IMR-90 (cell line): Measurements from ENCODE around the gene MTLN. TPM values are rescaled to one million over a fixed set of nuclear protein-coding genes. Genes with fewer than 3 reads are reported as not detected.

Source experiments
- ATAC-seq: fragments of 200-7000 bp; cut with Tn5 transposase; 2 replicates; pipeline ENCODE4 v1.9.1; 2020; ENCODE audit warnings: low read depth, mild to moderate bottlenecking, moderate library complexity
- Bru-seq: library from RNA; stranded (reverse); fragments of 400-500 nt; gene quantifications from one replicate; lab custom pipeline; 2021; lab: Mats Ljungman, UMichigan
- BruChase-seq, 2 experiments: library from RNA; stranded (reverse); fragments of 400-500 nt; gene quantifications; one replicate each; lab custom pipeline; 2021; lab: Mats Ljungman, UMichigan
- BruUV-seq: library from RNA; stranded (reverse); fragments of 400-500 nt; replicated peaks from 2 replicates; lab custom pipeline; 2021; lab: Mats Ljungman, UMichigan
- CTCF ChIA-PET: fragments of 300-600 bp; formaldehyde crosslinking; extraction: SDS; loops from one replicate; lab custom pipeline; 2021; ENCODE audit warnings: antibody characterized with exemption; lab: Yijun Ruan, JAX
- POLR2A ChIA-PET: fragments of 300-600 bp; sonication (Branson Sonifier 250); formaldehyde crosslinking; loops from one replicate; lab custom pipeline; 2022; ENCODE audit warnings: antibody characterized with exemption; ENCODE audit not compliant: unreplicated experiment; lab: Charles Lee
- DNase-seq: peaks from one replicate; pipeline ENCODE4 v3.0.0; 2013
- H2AFZ ChIP-seq: replicated peaks from 2 replicates; pipeline ENCODE3; 2013; ENCODE audit warnings: low read length, mild to moderate bottlenecking; ENCODE audit not compliant: poor library complexity
- H2AK5ac ChIP-seq: 2 replicates; pipeline ENCODE4 v1.6.1; 2013; ENCODE audit warnings: low read depth, low read length, inconsistent platforms
- H2AK9ac ChIP-seq: replicated peaks from 2 replicates; pipeline ENCODE3; 2013; ENCODE audit warnings: mild to moderate bottlenecking, low read depth, low read length, moderate library complexity; ENCODE audit not compliant: poor library complexity
- H2BK120ac ChIP-seq: 2 replicates; pipeline ENCODE4 v1.6.1; 2013; ENCODE audit warnings: low read depth, low read length, inconsistent platforms
- H2BK15ac ChIP-seq: 3 replicates; pipeline ENCODE4 v1.6.1; 2013; ENCODE audit warnings: low read depth, low read length, inconsistent platforms
- H2BK20ac ChIP-seq: 2 replicates; pipeline ENCODE4 v1.6.1; 2013; ENCODE audit warnings: low read depth, mild to moderate bottlenecking, inconsistent platforms, low read length, moderate library complexity
- H2BK5ac ChIP-seq: 2 replicates; pipeline ENCODE4 v1.6.1; 2013; ENCODE audit warnings: mild to moderate bottlenecking, low read depth, low read length, inconsistent platforms; ENCODE audit not compliant: poor library complexity, severe bottlenecking
- H3K14ac ChIP-seq: replicated peaks from 2 replicates; pipeline ENCODE4 v1.6.1; 2013; ENCODE audit warnings: low read depth, low read length, inconsistent platforms
- H3K18ac ChIP-seq: 2 replicates; pipeline ENCODE4 v1.6.1; 2013; ENCODE audit warnings: low read depth, low read length, control low read depth
- H3K23ac ChIP-seq: 2 replicates; pipeline ENCODE4 v1.6.1; 2013; ENCODE audit warnings: low read depth, low read length, inconsistent platforms
- H3K27ac ChIP-seq: 2 replicates; pipeline ENCODE4 v1.5.1; 2013; ENCODE audit warnings: mild to moderate bottlenecking, control low read depth, low read length; ENCODE audit not compliant: insufficient read depth
- H3K27me3 ChIP-seq: 2 replicates; pipeline ENCODE4 v1.6.1; 2013; ENCODE audit warnings: low read length; ENCODE audit not compliant: control insufficient read depth, insufficient read depth
- H3K36me3 ChIP-seq: 2 replicates; pipeline ENCODE4 v1.6.1; 2013; ENCODE audit warnings: low read length, mixed read lengths; ENCODE audit not compliant: control insufficient read depth, insufficient read depth
- H3K4ac ChIP-seq: 2 replicates; pipeline ENCODE4 v1.6.1; 2013; ENCODE audit warnings: low read depth, low read length, inconsistent platforms
- H3K4me1 ChIP-seq: 2 replicates; pipeline ENCODE4 v1.6.1; 2013; ENCODE audit warnings: low read length, mixed read lengths; ENCODE audit not compliant: control insufficient read depth, insufficient read depth
- H3K4me2 ChIP-seq: 2 replicates; pipeline ENCODE4 v1.6.1; 2013; ENCODE audit warnings: low read depth, mild to moderate bottlenecking, control low read depth, low read length, moderate library complexity
- H3K4me3 ChIP-seq: 2 replicates; pipeline ENCODE4 v1.5.1; 2013; ENCODE audit warnings: low read depth, mild to moderate bottlenecking, control low read depth, low read length, moderate library complexity; ENCODE audit not compliant: insufficient read depth
- H3K56ac ChIP-seq: 2 replicates; pipeline ENCODE4 v1.6.1; 2013; ENCODE audit warnings: low read length, inconsistent platforms; ENCODE audit not compliant: insufficient read depth; ENCODE audit errors: extremely low read depth
- H3K79me1 ChIP-seq, 2 experiments: 2 replicates each; pipeline ENCODE4 v1.6.1; 2013; ENCODE audit warnings: low read length in 2 of 2, inconsistent platforms in 1 of 2, low read depth in 1 of 2
- H3K9ac ChIP-seq: 2 replicates; pipeline ENCODE4 v1.6.1; 2013; ENCODE audit warnings: low read depth, low read length, control low read depth
- H3K9me1 ChIP-seq: 2 replicates; pipeline ENCODE4 v1.6.1; 2013; ENCODE audit warnings: low read length, inconsistent platforms; ENCODE audit not compliant: insufficient read depth
- H3K9me3 ChIP-seq: 2 replicates; pipeline ENCODE4 v1.6.1; 2013; ENCODE audit warnings: low read length; ENCODE audit not compliant: control insufficient read depth, insufficient read depth
- H4K20me1 ChIP-seq: 2 replicates; pipeline ENCODE4 v1.6.1; 2013; ENCODE audit warnings: low read length, inconsistent platforms; ENCODE audit not compliant: insufficient read depth
- H4K5ac ChIP-seq: 2 replicates; pipeline ENCODE4 v1.6.1; 2013; ENCODE audit warnings: mild to moderate bottlenecking, low read depth, low read length, control low read depth
- H4K8ac ChIP-seq, 2 experiments: 2 replicates each; pipeline ENCODE4 v1.6.1; 2013; ENCODE audit warnings: low read depth in 2 of 2, low read length in 2 of 2, control low read depth in 1 of 2, inconsistent platforms in 1 of 2
- H4K91ac ChIP-seq: 2 replicates; pipeline ENCODE4 v1.6.1; 2013; ENCODE audit warnings: low read depth, low read length, inconsistent platforms; ENCODE audit not compliant: insufficient read depth
- BHLHE40 ChIP-seq: fragments of 150-350 bp; IDR thresholded peaks from 2 replicates; pipeline ENCODE4 v1.6.1; 2016; ENCODE audit warnings: mild to moderate bottlenecking, low read depth, low read length
- CEBPB ChIP-seq: IDR thresholded peaks from 2 replicates; pipeline ENCODE4 v1.6.1; 2012; ENCODE audit warnings: low read depth, low read length, improper control_type of control experiment
- CHD1 ChIP-seq: IDR thresholded peaks from 2 replicates; pipeline ENCODE4 v1.6.1; 2012; ENCODE audit warnings: low read depth, low read length, improper control_type of control experiment
- MAFK ChIP-seq: IDR thresholded peaks from 2 replicates; pipeline ENCODE4 v1.6.1; 2012; ENCODE audit warnings: low read depth, low read length, improper control_type of control experiment
- MAZ ChIP-seq: IDR thresholded peaks from 2 replicates; pipeline ENCODE4 v1.6.1; 2012; ENCODE audit warnings: low read depth, mild to moderate bottlenecking, low read length, improper control_type of control experiment, moderate library complexity, borderline replicate concordance
- MXI1 ChIP-seq: IDR thresholded peaks from 2 replicates; pipeline ENCODE4 v1.6.1; 2012; ENCODE audit warnings: low read depth, mild to moderate bottlenecking, low read length, moderate library complexity, borderline replicate concordance
- POLR2A ChIP-seq: IDR thresholded peaks from 2 replicates; pipeline ENCODE4 v1.6.1; 2012; ENCODE audit warnings: mild to moderate bottlenecking, low read depth, low read length
- RAD21 ChIP-seq: IDR thresholded peaks from 2 replicates; pipeline ENCODE4 v1.6.1; 2012; ENCODE audit warnings: low read length, improper control_type of control experiment
- RCOR1 ChIP-seq: IDR thresholded peaks from 2 replicates; pipeline ENCODE4 v1.6.1; 2012; ENCODE audit warnings: mild to moderate bottlenecking, low read length, improper control_type of control experiment; ENCODE audit not compliant: insufficient replicate concordance
- RFX5 ChIP-seq: IDR thresholded peaks from 2 replicates; pipeline ENCODE4 v1.8.0; 2012; ENCODE audit warnings: low read depth, mild to moderate bottlenecking, low read length, moderate library complexity
- SMC3 ChIP-seq: fragments of 150-350 bp; IDR thresholded peaks from 2 replicates; pipeline ENCODE4 v1.6.1; 2016; ENCODE audit warnings: low read depth, mild to moderate bottlenecking, antibody characterized with exemption, low read length, moderate library complexity
- WGBS, 2 experiments: methylation state at CpG; one replicate each; pipeline versions ENCODE4 v1.1.5 to v1.1.7; 2013; ENCODE audit warnings: missing lambda C conversion rate in 2 of 2; ENCODE audit not compliant: insufficient read length in 1 of 2; ENCODE audit errors: extremely low coverage in 2 of 2; 5-methylcytosine and 5-hydroxymethylcytosine counted together
- dilution Hi-C: fragments of 300-500 bp; cut with HindIII; formaldehyde crosslinking; loops from one replicate; pipeline ENCODE4 v1.14.3; 2018; ENCODE audit warnings: low sequenced_read_pairs; ENCODE audit not compliant: unreplicated experiment
- in situ Hi-C: fragments of 300-500 bp; cut with MboI; formaldehyde crosslinking; loops from 3 replicates; pipeline ENCODE4 v1.14.3; 2019; ENCODE audit warnings: low sequenced_read_pairs, inconsistent platforms, mixed read lengths
- intact Hi-C: fragments of 100-400 bp; cut with micrococcal nuclease; formaldehyde crosslinking; loops from 2 replicates; pipeline ENCODE4 v1.10.0; 2022
- long read RNA-seq: library from polyadenylated mRNA; unstranded; transcript quantifications from one replicate; pipeline ENCODE4 v2.0.0, GENCODE V29; 2021; ENCODE audit not compliant: unreplicated experiment
- polyA plus RNA-seq, 3 experiments: library from polyadenylated mRNA; depleted of rRNA; stranded (reverse); fragments of >200 nt; gene quantifications; 2 replicates each; pipeline ENCODE4 v1.2.3, GENCODE V29; 2012; ENCODE audit warnings: low replicate concordance in 1 of 3
- total RNA-seq: library from RNA; depleted of rRNA; stranded (reverse); fragments of >200 nt; gene quantifications from 2 replicates; pipeline ENCODE4 v1.2.3, GENCODE V29; 2012; rRNA removed
- TF ChIP-seq, protein P1 (sequence below): fragments of 150-350 bp; IDR thresholded peaks from 2 replicates; pipeline ENCODE4 v1.6.1; 2017; ENCODE audit warnings: mild to moderate bottlenecking, antibody characterized with exemption, low read length, low read depth
- TF ChIP-seq, protein P2 (sequence below): fragments of 150-350 bp; IDR thresholded peaks from 2 replicates; pipeline ENCODE4 v1.6.1; 2016; ENCODE audit warnings: low read depth, mild to moderate bottlenecking, low read length, moderate library complexity, borderline replicate concordance

The MTLN gene, protein sequence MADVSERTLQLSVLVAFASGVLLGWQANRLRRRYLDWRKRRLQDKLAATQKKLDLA
- total RNA-seq: 6.9 and 14.5 TPM in 2 replicates
- polyA plus RNA-seq (2012; rRNA removed): 13.5 and 20.7 TPM in 2 replicates
- polyA plus RNA-seq (2012; cell fraction: cytosol; rRNA removed): 59.3 and 202 TPM in 2 replicates
- 11.2 and 12.1 TPM in 2 replicates for polyA plus RNA-seq (2012; cell fraction: nucleus; rRNA removed; ENCODE audit: low replicate concordance)
- Bru-seq, nascent RNA: percentile 14 among the genes with signal in this experiment
- percentile 11 among the genes with signal in this experiment for BruChase-seq, experiment 1, labeled RNA remaining after a 6-hour chase
- percentile 15 among the genes with signal in this experiment for BruChase-seq, experiment 2, labeled RNA remaining after a 2-hour chase
- long read RNA-seq, transcript MTLN-203 (2 exons, 441 nt): major isoform, 18 of 18 reads
- long read RNA-seq, partial matches to known transcripts: 0 of 18 reads
- long read RNA-seq, other reads (novel, unspliced or antisense): 0 of 18 reads

DNA sequence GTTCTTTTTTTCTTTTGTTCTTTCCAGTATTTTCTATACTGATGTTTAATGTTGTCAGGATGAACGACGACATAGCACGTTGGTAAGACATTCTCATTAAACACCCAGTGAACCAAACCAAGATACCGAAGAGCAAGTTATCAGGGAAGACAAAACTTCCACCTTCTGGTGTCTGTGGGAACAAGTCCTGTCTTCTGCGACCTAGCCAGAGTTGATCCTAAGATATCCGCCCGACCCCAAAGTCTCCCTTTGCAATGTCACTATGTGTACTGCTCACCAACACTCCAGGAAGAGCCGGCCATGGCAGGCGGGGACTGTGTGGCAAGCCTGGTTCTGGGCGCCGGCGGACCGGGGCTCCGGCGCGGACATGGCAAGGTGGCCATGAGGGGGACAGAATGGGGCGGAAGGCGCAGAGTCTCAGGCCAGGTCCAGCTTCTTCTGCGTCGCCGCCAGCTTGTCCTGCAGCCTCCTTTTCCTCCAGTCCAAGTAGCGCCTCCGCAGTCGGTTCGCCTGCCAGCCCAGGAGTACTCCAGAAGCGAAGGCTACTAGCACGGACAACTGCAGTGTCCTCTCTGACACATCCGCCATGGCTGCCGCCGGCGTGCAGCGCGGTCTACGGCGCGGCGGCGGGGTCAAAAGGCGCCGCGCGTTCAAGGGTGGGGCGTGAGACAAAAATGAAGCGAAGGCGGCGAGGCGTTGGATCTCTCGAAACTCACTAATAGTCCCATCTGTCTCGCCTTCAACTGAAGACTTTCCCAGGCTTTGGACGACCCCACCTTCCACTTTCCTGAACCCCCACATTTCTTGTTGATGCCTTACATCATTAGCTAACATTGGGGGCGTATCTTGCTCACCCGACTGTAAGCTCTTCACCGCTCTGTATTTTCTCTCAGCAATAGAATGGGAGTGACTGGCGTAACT, at the start of gene MTLN:
Gene MTLN, minus strand, starts transcription at position 610 of the 921 bp plus-strand sequence. Its CDS starts 22 bp downstream, at position 588.
- Histone ChIP-seq H3K14ac (peak within 1 kb of the TSS; percentile 90), H4K91ac (peak within 1 kb of the TSS; percentile 88), H3K79me1 (peaks cover 5 to 23% of the 10 kb centered on the region in 2 experiments), H4K20me1 (no peaks in the 10 kb centered on the region), H2BK20ac (peak within 1 kb of the TSS; percentile 55), H3K27me3 (peaks cover 13% of the 10 kb centered on the region), H2AK5ac (peak within 1 kb of the TSS; percentile 6; the same call in 1 of the 2 replicates), H3K4me3 (peak within 1 kb of the TSS; percentile 88), H2AFZ (peak within 1 kb of the TSS; percentile 99), H3K4ac (peak within 1 kb of the TSS; percentile 88), H3K9me1 (peaks cover 3% of the 10 kb centered on the region; the same call in 1 of the 2 replicates), H3K36me3 (peaks cover 2% of the 10 kb centered on the region), H2BK15ac (peak within 1 kb of the TSS; percentile 98; the same call in 2 of the 3 replicates), H3K9ac (peak within 1 kb of the TSS; percentile 95), H2BK120ac (peak within 1 kb of the TSS; percentile 85), H2BK5ac (peak within 1 kb of the TSS; percentile 75), H2AK9ac (peak within 1 kb of the TSS; percentile 84), H3K56ac (peak within 1 kb of the TSS; percentile 93), H3K27ac (peak within 1 kb of the TSS; percentile 88), H3K4me1 (no peaks in the 10 kb centered on the region; the same call in 1 of the 2 replicates), H3K23ac (peak within 1 kb of the TSS; percentile 90), H3K18ac (peak within 1 kb of the TSS; percentile 78), H3K9me3 (no peaks in the 10 kb centered on the region), H4K8ac (peak within 1 kb of the TSS; percentile 84 to 91), H3K4me2 (peak within 1 kb of the TSS; percentile 100), H4K5ac (peak within 1 kb of the TSS; percentile 98)
- WGBS, 2 experiments: 2% methylated on average over 11 of the region's 54 CpGs; no CpG with 5 or more reads in 1 of the 2 experiments
- dilution Hi-C loops (no loop called here), in situ Hi-C loops (no loop called here), intact Hi-C loops (no loop called here)
- ChIA-PET POLR2A (interaction anchor here (0.5 to 0.6 kb wide), 2 partner anchors 15 to 623 kb away, joined by 3 read pairs; no protein-coding TSS in a partner anchor), CTCF (interaction anchor here (0.6 kb wide), 1 partner anchor 11 kb away, joined by 3 read pairs; no protein-coding TSS in a partner anchor)
- no TSS peak for BruUV-seq
- DNase-seq (peak; percentile 66), ATAC-seq (peak; percentile 98)
- TF ChIP-seq CHD1 (no peak), SMC3 (no peak), CEBPB (no peak), RAD21 (no peak), MAZ (peak; percentile 80), BHLHE40 (peak; percentile 77), RFX5 (no peak), POLR2A (peak; percentile 54; the same call in 1 of the 2 replicates), MXI1 (peak; percentile 89), RCOR1 (no peak), MAFK (no peak)
- TF ChIP-seq, protein P1, sequence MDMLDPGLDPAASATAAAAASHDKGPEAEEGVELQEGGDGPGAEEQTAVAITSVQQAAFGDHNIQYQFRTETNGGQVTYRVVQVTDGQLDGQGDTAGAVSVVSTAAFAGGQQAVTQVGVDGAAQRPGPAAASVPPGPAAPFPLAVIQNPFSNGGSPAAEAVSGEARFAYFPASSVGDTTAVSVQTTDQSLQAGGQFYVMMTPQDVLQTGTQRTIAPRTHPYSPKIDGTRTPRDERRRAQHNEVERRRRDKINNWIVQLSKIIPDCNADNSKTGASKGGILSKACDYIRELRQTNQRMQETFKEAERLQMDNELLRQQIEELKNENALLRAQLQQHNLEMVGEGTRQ: no peak
- TF ChIP-seq, protein P2, sequence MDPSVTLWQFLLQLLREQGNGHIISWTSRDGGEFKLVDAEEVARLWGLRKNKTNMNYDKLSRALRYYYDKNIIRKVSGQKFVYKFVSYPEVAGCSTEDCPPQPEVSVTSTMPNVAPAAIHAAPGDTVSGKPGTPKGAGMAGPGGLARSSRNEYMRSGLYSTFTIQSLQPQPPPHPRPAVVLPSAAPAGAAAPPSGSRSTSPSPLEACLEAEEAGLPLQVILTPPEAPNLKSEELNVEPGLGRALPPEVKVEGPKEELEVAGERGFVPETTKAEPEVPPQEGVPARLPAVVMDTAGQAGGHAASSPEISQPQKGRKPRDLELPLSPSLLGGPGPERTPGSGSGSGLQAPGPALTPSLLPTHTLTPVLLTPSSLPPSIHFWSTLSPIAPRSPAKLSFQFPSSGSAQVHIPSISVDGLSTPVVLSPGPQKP: no peak
